ENCODE results near the gene MCTP2. TPM values are rescaled to one million over a fixed set of nuclear protein-coding genes. Genes with fewer than 3 reads are reported as not detected.

Gene MCTP2
- total RNA-seq, 4 donors from 2014 or later, result 24.6 to 78.1 (median 40.3) TPM

DNA sequence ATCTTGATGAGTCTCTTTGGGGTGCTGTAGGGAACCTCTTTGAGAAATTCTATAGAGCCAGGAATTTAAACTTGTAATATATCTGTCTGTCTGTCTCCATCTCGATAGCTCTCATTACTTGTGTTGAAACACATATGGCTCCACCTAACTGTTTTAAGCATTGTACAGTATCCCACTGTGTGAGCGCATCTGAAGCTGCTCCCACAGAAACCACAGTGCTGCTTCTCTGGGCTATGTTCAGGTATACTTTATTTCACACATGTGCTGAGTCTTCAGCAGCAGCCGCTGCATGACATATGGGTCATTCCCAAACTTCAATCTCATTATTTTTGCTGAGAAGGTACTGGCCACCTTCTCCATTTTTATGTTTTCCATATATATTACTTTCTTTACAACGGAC, 63.9 kb downstream of the MCTP2 start:
- ATAC-seq (ENCODE audit: low FRiP score) (peak; percentile 18), DNase-seq (ENCODE audit: low spot score) (no peak)
- no peak for TF ChIP-seq CTCF (IDR thresholded peaks at IDR 0.05)

GRCh38 chr15:94296717-94297116, 65.4 kb downstream of the MCTP2 start:
- DNase-seq (ENCODE audit: low spot score) (no peak), ATAC-seq (ENCODE audit: low FRiP score) (no peak)
- TF ChIP-seq CTCF (IDR thresholded peaks at IDR 0.05), result no peak

- DNase-seq (ENCODE audit: low spot score) (no peak), ATAC-seq (ENCODE audit: low FRiP score) (no peak)
- TF ChIP-seq CTCF (IDR thresholded peaks at IDR 0.05), result no peak
Measured at GRCh38 chr15:94297558-94297957, 66.2 kb downstream of the MCTP2 start.

GRCh38 chr15:94298364-94298763, 67.0 kb downstream of the MCTP2 start:
- no peak for TF ChIP-seq CTCF (IDR thresholded peaks at IDR 0.05)
- no peak for ATAC-seq (ENCODE audit: low FRiP score)
- DNase-seq (ENCODE audit: low spot score), result no peak

DNA sequence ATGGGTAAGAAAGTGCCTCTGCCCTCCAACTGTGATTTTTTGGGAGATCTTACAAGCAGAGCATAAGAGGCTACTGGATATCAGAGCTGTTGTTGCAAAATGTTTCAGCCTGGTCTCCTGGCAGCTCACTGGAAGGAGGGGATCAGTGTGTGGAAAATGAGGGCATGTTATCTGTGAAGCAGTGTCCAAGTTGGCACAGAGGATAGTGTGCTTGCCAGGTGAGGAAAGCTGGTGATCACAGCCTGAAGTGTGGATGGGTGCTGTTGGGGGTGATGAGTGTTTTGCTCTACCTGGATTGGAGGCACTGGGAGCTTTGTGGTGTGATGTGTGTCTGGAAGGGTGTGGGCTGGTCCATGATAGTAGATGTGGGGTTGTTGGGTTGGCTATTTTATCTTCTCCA, 69.3 kb downstream of the MCTP2 start:
- TF ChIP-seq CTCF (IDR thresholded peaks at IDR 0.05), result no peak
- ATAC-seq (ENCODE audit: low FRiP score) (peak; percentile 66), DNase-seq (ENCODE audit: low spot score) (no peak)

DNA sequence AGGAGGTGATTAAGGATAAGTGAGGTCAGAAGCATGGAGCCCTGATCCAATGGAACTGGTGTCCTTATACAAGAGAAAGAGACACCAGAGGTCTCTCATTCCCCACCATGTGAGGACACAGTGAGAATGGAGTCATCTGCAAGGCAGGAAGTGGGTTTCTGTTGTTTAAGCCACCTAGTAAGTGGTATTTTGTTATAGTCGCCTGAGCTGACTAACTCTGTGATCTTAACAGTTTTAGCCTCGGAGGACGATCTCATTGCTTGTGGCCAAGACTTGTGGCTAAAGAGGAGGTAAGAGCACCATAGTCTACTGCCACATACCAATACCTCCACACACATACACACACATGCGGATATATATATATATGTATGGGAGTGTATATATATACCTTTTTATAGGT, 73.8 kb downstream of the MCTP2 start:
- no peak for TF ChIP-seq CTCF (IDR thresholded peaks at IDR 0.05)
- ATAC-seq (ENCODE audit: low FRiP score) (no peak), DNase-seq (ENCODE audit: low spot score) (no peak)

- no peak for TF ChIP-seq CTCF (IDR thresholded peaks at IDR 0.05)
- ATAC-seq (ENCODE audit: low FRiP score) (peak; percentile 91), DNase-seq (ENCODE audit: low spot score) (no peak)
Measured at GRCh38 chr15:94306700-94307650, 75.6 kb downstream of the MCTP2 start.
